ENCODE data around the gene NUP93. TPM values are rescaled to one million over a fixed set of nuclear protein-coding genes. Genes with fewer than 3 reads are reported as not detected.

NUP93 gene
- polyA plus RNA-seq, 1 donor from 2014 or later, result 237 TPM

- Histone ChIP-seq H3K4me3 (ENCODE audit: low read length) (no peak overlapping the region), H3K27ac (ENCODE audit: low read length) (no peak overlapping the region)
Observed at GRCh38 chr16:56741399-56741798, 11.5 kb downstream of the NUP93 start.

GRCh38 chr16:56742030-56742984 lies 12.4 kb downstream of the NUP93 start:
- Histone ChIP-seq H3K9me3 (ENCODE audit: low read length) (no peaks in the 10 kb centered on the region), H3K9ac (ENCODE audit: low read length) (no peak overlapping the region), H3K36me3 (ENCODE audit: insufficient read depth, low read length) (no peaks in the 10 kb centered on the region), H3K27me3 (ENCODE audit: insufficient read depth, low read depth, low read length) (no peaks in the 10 kb centered on the region), H3K4me2 (ENCODE audit: low read length) (no peak overlapping the region), H3K4me3 (ENCODE audit: low read length) (no peak overlapping the region), H3K9me2 (ENCODE audit: insufficient read depth, low read length) (no peaks in the 10 kb centered on the region), H3K79me2 (replicated peaks; ENCODE audit: insufficient read depth, low read length) (peaks cover 10% of the 10 kb centered on the region), H4K20me1 (ENCODE audit: insufficient read depth) (no peaks in the 10 kb centered on the region), H3F3A (ENCODE audit: insufficient read depth, low read length, poor library complexity, severe bottlenecking) (no peaks in the 10 kb centered on the region), H2AFZ (ENCODE audit: low read depth, low read length) (no peak overlapping the region), H3K27ac (ENCODE audit: low read length) (no peak overlapping the region)
- TF ChIP-seq EZH2 (IDR thresholded peaks at IDR 0.05; ENCODE audit: borderline replicate concordance, insufficient read depth, low read length, poor library complexity, severe bottlenecking) (no peak), MXI1 (conservative IDR thresholded peaks at IDR 0.05; ENCODE audit: poor library complexity, severe bottlenecking) (no peak), REST (IDR thresholded peaks at IDR 0.05; ENCODE audit: borderline replicate concordance) (no peak), SMC3 (conservative IDR thresholded peaks at IDR 0.05; ENCODE audit: poor library complexity) (no peak), RAD21 (conservative IDR thresholded peaks at IDR 0.05) (no peak), POLR2AphosphoS5 (IDR thresholded peaks at IDR 0.05) (no peak), TAF1 (IDR thresholded peaks at IDR 0.05; ENCODE audit: low read depth) (no peak), CTCF (IDR thresholded peaks at IDR 0.05; ENCODE audit: poor library complexity, severe bottlenecking) (no peak), EP300 (conservative IDR thresholded peaks at IDR 0.05; ENCODE audit: poor library complexity, severe bottlenecking) (no peak)

More at GRCh38 chr16:56741399-56741798, 11.5 kb downstream of the NUP93 start:
- no peak overlapping the region for H3K9ac ChIP-seq (ENCODE audit: low read length)
- peaks cover 12% of the 10 kb centered on the region for H3K79me2 ChIP-seq (replicated peaks; ENCODE audit: insufficient read depth, low read length)
- no peaks in the 10 kb centered on the region for H3K9me3 ChIP-seq (ENCODE audit: low read length)
- H3K36me3 ChIP-seq (ENCODE audit: insufficient read depth, low read length), result no peaks in the 10 kb centered on the region
- H3K9me2 ChIP-seq (ENCODE audit: insufficient read depth, low read length), result no peaks in the 10 kb centered on the region
- H4K20me1 ChIP-seq (ENCODE audit: insufficient read depth), result no peaks in the 10 kb centered on the region
- H3K27me3 ChIP-seq (ENCODE audit: insufficient read depth, low read depth, low read length), result no peaks in the 10 kb centered on the region
- H2AFZ ChIP-seq (ENCODE audit: low read depth, low read length), result no peak overlapping the region
- TF ChIP-seq POLR2AphosphoS5 (IDR thresholded peaks at IDR 0.05) (no peak), EZH2 (IDR thresholded peaks at IDR 0.05; ENCODE audit: borderline replicate concordance, insufficient read depth, low read length, poor library complexity, severe bottlenecking) (no peak), EP300 (conservative IDR thresholded peaks at IDR 0.05; ENCODE audit: poor library complexity, severe bottlenecking) (no peak)
- no peak overlapping the region for H3K4me2 ChIP-seq (ENCODE audit: low read length)
- no peaks in the 10 kb centered on the region for H3F3A ChIP-seq (ENCODE audit: insufficient read depth, low read length, poor library complexity, severe bottlenecking)
